ENCODE results near the gene C12orf76. TPM values are rescaled to one million over a fixed set of nuclear protein-coding genes. Genes with fewer than 3 reads are reported as not detected.

The C12orf76 gene
- total and polyA plus RNA-seq, 7 experiments from 2014 or later = 14.3 to 28.7 (median 21.0) TPM

DNA sequence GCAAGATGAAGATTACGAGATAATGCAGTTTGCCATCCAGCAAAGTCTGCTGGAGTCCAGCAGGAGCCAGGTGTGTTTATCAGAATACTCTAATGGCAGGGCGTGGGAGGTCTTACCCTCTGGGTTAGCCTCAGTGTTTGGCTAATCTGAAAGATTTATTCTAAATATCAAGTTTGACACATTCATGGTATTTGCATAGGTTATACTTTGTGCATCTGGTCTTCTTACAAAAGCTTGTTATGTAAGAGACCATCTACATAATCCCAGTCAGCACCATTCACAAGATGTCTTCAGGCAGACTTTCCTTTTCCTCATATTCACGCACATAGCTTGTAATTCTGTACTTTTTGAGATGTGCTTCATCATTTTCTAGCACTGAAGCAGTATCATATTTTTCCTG is 14.4 kb downstream of the C12orf76 start:
- Mint-ChIP-seq H3K27me3 (no peaks in the 10 kb centered on the region), H3K4me1 (peaks cover 4 to 21% (median 7%) of the 10 kb centered on the region in 7 donors), H3K9me3 (no peaks in the 10 kb centered on the region), H3K27ac (peak overlapping the region in 3 of 9 donors; percentile 28 to 44 (median 37)), H3K36me3 (peaks cover 9 to 59% (median 35%) of the 10 kb centered on the region in 5 donors), H3K4me3 (no peak overlapping the region)
- H3K27ac ChIP-seq (ENCODE audit: low read depth, low read length) = no peak overlapping the region
- DNase-seq = no peak
- no peaks in the 10 kb centered on the region for H3K9me3 ChIP-seq (ENCODE audit: control insufficient read depth in 2 of 3, low read length in 3 of 3)
- peaks cover 0 to 1% of the 10 kb centered on the region in 2 donors for H3K4me1 ChIP-seq (ENCODE audit: control insufficient read depth in 2 of 2, insufficient read depth in 2 of 2, low read length in 2 of 2)
- ATAC-seq = no peak
- H3K4me3 ChIP-seq (ENCODE audit: low read length) = no peak overlapping the region
- H3K36me3 ChIP-seq (ENCODE audit: control insufficient read depth in 2 of 3, insufficient read depth in 3 of 3, low read length in 3 of 3) = peaks cover 5 to 69% (median 6%) of the 10 kb centered on the region in 3 experiments
- intact Hi-C loops (cut with micrococcal nuclease) = no loop called here
- ChIA-PET POLR2A (no interaction called here), CTCF (no interaction called here)
- H3K27me3 ChIP-seq (ENCODE audit: control insufficient read depth in 2 of 2, insufficient read depth in 2 of 2, low read length in 2 of 2) = no peaks in the 10 kb centered on the region

DNA sequence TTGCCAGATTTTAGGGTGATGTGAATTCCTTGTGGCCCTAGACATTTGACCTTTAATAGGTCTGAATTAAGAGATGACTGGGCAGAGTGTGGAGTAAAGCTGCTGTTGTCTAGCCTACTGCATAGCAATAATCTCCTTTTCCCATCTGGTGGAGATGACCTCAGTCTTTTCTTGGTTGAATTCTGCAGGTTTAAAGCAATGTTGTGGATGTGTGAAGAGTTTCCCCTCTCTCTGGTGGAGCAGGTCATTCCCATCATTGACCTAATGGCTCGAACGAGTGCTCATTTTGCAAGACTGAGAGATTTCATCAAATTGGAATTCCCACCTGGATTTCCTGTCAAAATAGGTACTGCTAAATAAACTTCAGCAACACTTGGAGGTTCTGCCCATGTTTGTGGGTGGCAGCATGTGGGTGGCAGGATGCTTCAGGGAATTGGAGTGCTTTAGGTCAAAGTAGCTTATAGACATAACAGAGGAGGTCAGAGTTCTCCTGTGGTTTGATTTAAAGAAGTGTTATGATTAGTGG is 19.0 kb downstream of the C12orf76 start:
- H3K36me3 ChIP-seq (ENCODE audit: control insufficient read depth in 2 of 3, insufficient read depth in 3 of 3, low read length in 3 of 3) = peaks cover 12 to 69% (median 19%) of the 10 kb centered on the region in 3 experiments
- ATAC-seq (no peak), DNase-seq (no peak)
- no peak overlapping the region for H3K4me3 ChIP-seq (ENCODE audit: low read length)
- POLR2A ChIA-PET = interaction anchor here (0.7 kb wide), 1 partner anchor 347 kb away, joined by 3 read pairs; no protein-coding TSS in a partner anchor
- H3K27ac Mint-ChIP-seq = peak overlapping the region in 1 of 9 donors; percentile 14
- H3K4me1 ChIP-seq (ENCODE audit: control insufficient read depth in 2 of 2, insufficient read depth in 2 of 2, low read length in 2 of 2) = no peaks in the 10 kb centered on the region
- H3K4me1 Mint-ChIP-seq = peaks cover 0 to 9% (median 0%) of the 10 kb centered on the region in 7 donors
- peaks cover 8 to 50% (median 29%) of the 10 kb centered on the region in 5 donors for H3K36me3 Mint-ChIP-seq
- H3K27me3 ChIP-seq (ENCODE audit: control insufficient read depth in 2 of 2, insufficient read depth in 2 of 2, low read length in 2 of 2) = no peaks in the 10 kb centered on the region
- CTCF ChIA-PET = no interaction called here
- H3K27ac ChIP-seq (ENCODE audit: low read depth, low read length) = no peak overlapping the region
- H3K27me3 Mint-ChIP-seq = no peaks in the 10 kb centered on the region
- H3K9me3 Mint-ChIP-seq = no peaks in the 10 kb centered on the region
- intact Hi-C loops (cut with micrococcal nuclease) = no loop called here
- H3K9me3 ChIP-seq (ENCODE audit: control insufficient read depth in 2 of 3, low read length in 3 of 3) = no peaks in the 10 kb centered on the region
- H3K4me3 Mint-ChIP-seq = no peak overlapping the region

DNA sequence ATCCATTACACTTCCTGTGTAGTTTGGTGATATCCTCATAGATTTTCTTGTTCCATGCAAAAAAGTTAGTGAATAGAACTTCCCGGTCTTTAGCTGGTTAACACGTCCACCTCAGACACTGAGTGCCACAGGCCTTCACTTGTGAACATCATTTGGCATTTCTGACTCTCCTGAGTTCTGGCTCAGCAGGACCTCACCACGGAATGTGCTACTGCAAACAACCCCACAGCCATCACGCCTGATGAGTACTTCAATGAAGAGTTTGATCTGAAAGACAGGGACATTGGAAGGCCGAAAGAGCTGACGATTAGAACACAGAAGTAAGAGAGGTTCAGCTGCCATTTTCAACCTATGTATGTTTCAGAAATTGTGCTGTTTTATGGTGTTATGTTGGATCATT is 20.0 kb downstream of the C12orf76 start:
- Mint-ChIP-seq H3K9me3 (no peaks in the 10 kb centered on the region), H3K4me3 (no peak overlapping the region), H3K27me3 (no peaks in the 10 kb centered on the region), H3K36me3 (peaks cover 6 to 49% (median 30%) of the 10 kb centered on the region in 5 donors), H3K4me1 (peaks cover 0 to 16% (median 0%) of the 10 kb centered on the region in 7 donors), H3K27ac (peak overlapping the region in 4 of 9 donors; percentile 15 to 19 (median 17))
- ChIA-PET CTCF (no interaction called here), POLR2A (no interaction called here)
- H3K27me3 ChIP-seq (ENCODE audit: control insufficient read depth in 2 of 2, insufficient read depth in 2 of 2, low read length in 2 of 2) = no peaks in the 10 kb centered on the region
- no peak overlapping the region for H3K4me3 ChIP-seq (ENCODE audit: low read length)
- no peak for ATAC-seq
- intact Hi-C loops (cut with micrococcal nuclease) = no loop called here
- H3K36me3 ChIP-seq (ENCODE audit: control insufficient read depth in 2 of 3, insufficient read depth in 3 of 3, low read length in 3 of 3) = peaks cover 8 to 68% (median 30%) of the 10 kb centered on the region in 3 experiments
- H3K4me1 ChIP-seq (ENCODE audit: control insufficient read depth in 2 of 2, insufficient read depth in 2 of 2, low read length in 2 of 2) = no peaks in the 10 kb centered on the region
- H3K9me3 ChIP-seq (ENCODE audit: control insufficient read depth in 2 of 3, low read length in 3 of 3) = no peaks in the 10 kb centered on the region
- H3K27ac ChIP-seq (ENCODE audit: low read depth, low read length) = no peak overlapping the region
- no peak for DNase-seq

DNA sequence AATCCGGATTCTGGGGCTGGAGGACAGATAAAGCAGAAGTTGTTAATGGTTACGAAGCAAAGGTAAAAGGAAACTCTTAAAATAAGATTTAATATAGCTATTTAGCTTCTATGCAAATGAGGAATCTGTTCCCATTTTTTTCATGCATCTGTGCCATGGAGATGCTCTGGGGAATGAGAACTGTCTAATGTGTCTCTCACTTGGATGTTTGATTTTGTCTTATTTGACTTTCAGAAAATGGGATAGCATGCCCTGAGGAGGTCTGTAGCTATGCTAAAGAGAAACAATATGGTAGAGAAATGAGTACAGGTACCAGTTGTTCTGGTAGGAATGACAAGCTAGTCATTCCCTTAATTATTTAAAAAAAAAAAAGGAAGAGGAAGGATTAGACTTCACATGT is 24.3 kb downstream of the C12orf76 start:
- Mint-ChIP-seq H3K9me3 (no peaks in the 10 kb centered on the region), H3K27ac (no peak overlapping the region), H3K4me1 (peaks cover 0 to 14% (median 0%) of the 10 kb centered on the region in 7 donors), H3K36me3 (peaks cover 11 to 49% (median 34%) of the 10 kb centered on the region in 5 donors), H3K27me3 (no peaks in the 10 kb centered on the region), H3K4me3 (no peak overlapping the region)
- Histone ChIP-seq H3K4me1 (ENCODE audit: control insufficient read depth in 2 of 2, insufficient read depth in 2 of 2, low read length in 2 of 2) (no peaks in the 10 kb centered on the region), H3K27me3 (ENCODE audit: control insufficient read depth in 2 of 2, insufficient read depth in 2 of 2, low read length in 2 of 2) (no peaks in the 10 kb centered on the region), H3K27ac (ENCODE audit: low read depth, low read length) (no peak overlapping the region), H3K36me3 (ENCODE audit: control insufficient read depth in 2 of 3, insufficient read depth in 3 of 3, low read length in 3 of 3) (peaks cover 31 to 85% (median 46%) of the 10 kb centered on the region in 3 experiments), H3K4me3 (ENCODE audit: low read length) (no peak overlapping the region), H3K9me3 (ENCODE audit: control insufficient read depth in 2 of 3, low read length in 3 of 3) (no peaks in the 10 kb centered on the region)
- POLR2A ChIA-PET = interaction anchor here (1.5 kb wide), 1 partner anchor 28 kb away, joined by 3 read pairs; the partner anchor contains the start of gene GIT2
- DNase-seq (no peak), ATAC-seq (no peak)
- intact Hi-C loops (cut with micrococcal nuclease) = no loop called here
- CTCF ChIA-PET = interaction anchor here (1.0 to 1.1 kb wide), 2 partner anchors 118 to 407 kb away, joined by 3 to 4 read pairs; no protein-coding TSS in a partner anchor

DNA sequence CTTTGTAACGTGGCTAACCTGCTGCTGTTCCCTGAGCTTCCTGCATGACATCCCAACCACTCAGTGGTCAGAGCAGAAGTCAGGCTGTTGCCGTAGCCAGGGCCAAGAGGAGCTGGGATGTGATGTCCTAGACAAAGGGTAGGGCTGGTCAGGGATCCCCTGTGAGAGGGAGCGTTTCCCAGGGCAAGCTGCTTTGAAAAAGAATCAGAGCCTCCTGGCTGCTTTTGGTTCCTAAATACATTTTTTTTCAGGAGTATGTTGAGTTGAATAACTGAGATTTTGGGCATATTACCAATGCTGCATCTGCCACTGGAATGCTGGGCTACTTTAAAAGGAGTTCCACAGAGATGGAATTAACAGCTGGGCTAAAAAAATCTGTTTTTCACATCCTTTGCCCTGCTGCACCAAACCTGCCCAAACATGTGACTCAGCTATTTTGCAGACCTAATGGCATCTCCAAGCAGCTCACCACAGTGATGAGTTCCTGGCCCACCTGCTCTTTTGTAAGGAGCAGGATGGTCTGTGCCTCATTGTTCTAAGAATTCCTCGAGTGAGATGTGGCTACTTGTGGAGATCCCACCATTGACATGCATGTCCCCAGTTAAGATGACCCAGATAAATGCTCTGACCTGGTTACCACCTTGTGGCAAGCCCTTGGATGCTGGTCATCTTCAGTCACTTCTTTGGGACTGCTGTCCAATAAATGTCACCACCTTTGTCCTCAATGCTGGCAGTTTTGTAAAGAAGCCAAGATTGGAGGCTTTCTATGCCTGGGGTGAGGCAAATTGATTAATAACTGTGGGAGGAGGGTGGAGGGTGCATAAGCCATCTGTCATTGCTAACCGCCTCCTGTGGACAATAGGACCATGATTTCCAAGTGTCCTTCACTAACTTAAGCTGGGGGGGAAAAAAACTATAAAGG is 25.0 kb downstream of the C12orf76 start:
- Mint-ChIP-seq H3K27me3 (no peaks in the 10 kb centered on the region), H3K4me1 (peaks cover 0 to 14% (median 0%) of the 10 kb centered on the region in 7 donors), H3K9me3 (no peaks in the 10 kb centered on the region), H3K36me3 (peaks cover 14 to 53% (median 38%) of the 10 kb centered on the region in 5 donors), H3K4me3 (no peak overlapping the region), H3K27ac (no peak overlapping the region)
- Histone ChIP-seq H3K4me1 (ENCODE audit: control insufficient read depth in 2 of 2, insufficient read depth in 2 of 2, low read length in 2 of 2) (no peaks in the 10 kb centered on the region), H3K27me3 (ENCODE audit: control insufficient read depth in 2 of 2, insufficient read depth in 2 of 2, low read length in 2 of 2) (no peaks in the 10 kb centered on the region), H3K36me3 (ENCODE audit: control insufficient read depth in 2 of 3, insufficient read depth in 3 of 3, low read length in 3 of 3) (peaks cover 31 to 87% (median 46%) of the 10 kb centered on the region in 3 experiments), H3K27ac (ENCODE audit: low read depth, low read length) (no peak overlapping the region), H3K4me3 (ENCODE audit: low read length) (no peak overlapping the region), H3K9me3 (ENCODE audit: control insufficient read depth in 2 of 3, low read length in 3 of 3) (no peaks in the 10 kb centered on the region)
- intact Hi-C loops (cut with micrococcal nuclease) = no loop called here
- POLR2A ChIA-PET = interaction anchor here (0.7 kb wide), 1 partner anchor 49 kb away, joined by 3 read pairs; no protein-coding TSS in a partner anchor
- DNase-seq = no peak
- ATAC-seq = no peak
- CTCF ChIA-PET = interaction anchor here (0.6 to 1.1 kb wide), 3 partner anchors 12 to 408 kb away, joined by 3 to 4 read pairs (median 3); no protein-coding TSS in a partner anchor

DNA sequence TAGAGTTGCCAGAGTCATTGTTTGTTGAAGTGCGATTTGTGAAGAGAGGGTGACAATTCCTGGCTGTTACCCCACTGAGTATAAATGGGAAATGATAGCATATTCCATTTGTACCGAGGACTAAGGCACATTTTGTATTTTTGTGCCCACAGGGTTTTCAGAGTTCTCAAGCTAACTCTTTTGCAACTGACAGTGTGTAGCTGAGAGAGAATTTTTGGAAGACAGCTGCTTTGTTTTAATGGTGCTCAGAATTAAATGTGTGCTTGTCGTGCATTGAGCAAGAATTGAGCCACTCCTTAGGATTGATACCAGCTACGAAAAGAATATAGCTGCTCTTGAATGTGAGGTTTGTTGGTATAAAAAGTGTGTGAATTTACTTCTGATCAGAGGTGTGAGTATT is 27.4 kb downstream of the C12orf76 start:
- no peak overlapping the region for H3K4me3 ChIP-seq (ENCODE audit: low read length)
- no peak overlapping the region for H3K27ac Mint-ChIP-seq
- CTCF ChIA-PET = no interaction called here
- intact Hi-C loops (cut with micrococcal nuclease) = no loop called here
- H3K27ac ChIP-seq (ENCODE audit: low read depth, low read length) = no peak overlapping the region
- H3K36me3 Mint-ChIP-seq = peaks cover 8 to 45% (median 29%) of the 10 kb centered on the region in 5 donors
- H3K4me3 Mint-ChIP-seq = no peak overlapping the region
- POLR2A ChIA-PET = interaction anchor here (0.6 to 1.2 kb wide), 2 partner anchors 24 to 103 kb away, joined by 3 to 5 read pairs; partner anchors contain the start of genes GIT2 and IFT81
- no peaks in the 10 kb centered on the region for H3K9me3 Mint-ChIP-seq
- peaks cover 23 to 85% (median 43%) of the 10 kb centered on the region in 3 experiments for H3K36me3 ChIP-seq (ENCODE audit: control insufficient read depth in 2 of 3, insufficient read depth in 3 of 3, low read length in 3 of 3)
- H3K27me3 ChIP-seq (ENCODE audit: control insufficient read depth in 2 of 2, insufficient read depth in 2 of 2, low read length in 2 of 2) = no peaks in the 10 kb centered on the region
- no peak for DNase-seq
- H3K4me1 ChIP-seq (ENCODE audit: control insufficient read depth in 2 of 2, insufficient read depth in 2 of 2, low read length in 2 of 2) = no peaks in the 10 kb centered on the region
- no peaks in the 10 kb centered on the region for H3K9me3 ChIP-seq (ENCODE audit: control insufficient read depth in 2 of 3, low read length in 3 of 3)
- no peaks in the 10 kb centered on the region for H3K27me3 Mint-ChIP-seq
- H3K4me1 Mint-ChIP-seq = peaks cover 0 to 14% (median 0%) of the 10 kb centered on the region in 7 donors
- no peak for ATAC-seq
